Type B pancreatic cell (in vitro differentiated cells): ENCODE measurements around the gene EPHA6. TPM values are rescaled to one million over a fixed set of nuclear protein-coding genes. Genes with fewer than 3 reads are reported as not detected.
A peak's percentile ranks its signal among the peaks of the same experiment; 100 is the strongest.
"Not testable (repeated sequence)": the region's sequence is repeated elsewhere in the genome, so short reads cannot be mapped to it uniquely, and the experiment has no call there.

Experiments
- DNase-seq: peaks from one replicate; pipeline ENCODE4 v3.0.0; 2021; ENCODE audit warnings: mixed read lengths; ENCODE audit not compliant: unreplicated experiment; ENCODE audit errors: extremely low spot score
- H3K27ac Mint-ChIP-seq: 2 replicates; pipeline ENCODE4 v1.8.0; 2021; ENCODE audit warnings: mild to moderate bottlenecking, mixed read lengths
- H3K27me3 Mint-ChIP-seq: 2 replicates; pipeline ENCODE4 v1.8.0; 2021; ENCODE audit warnings: mixed read lengths
- H3K36me3 Mint-ChIP-seq: 2 replicates; pipeline ENCODE4 v1.8.0; 2021; ENCODE audit warnings: mixed read lengths
- H3K4me1 Mint-ChIP-seq: one replicate; pipeline ENCODE4 v1.8.0; 2021; ENCODE audit warnings: mixed read lengths; ENCODE audit not compliant: unreplicated experiment
- H3K4me3 Mint-ChIP-seq: 2 replicates; pipeline ENCODE4 v1.8.0; 2021; ENCODE audit warnings: mild to moderate bottlenecking, mixed read lengths
- H3K9me3 Mint-ChIP-seq: 2 replicates; pipeline ENCODE4 v1.8.0; 2021; ENCODE audit warnings: mixed read lengths
- total RNA-seq: library from RNA; stranded (reverse); gene quantifications from 2 replicates; pipeline ENCODE4 v1.2.1, GENCODE V29; 2021; ENCODE audit warnings: low replicate concordance
- TF ChIP-seq, protein P1 (sequence below): fragments of 200-600 bp; sonication (generic); conservative IDR thresholded peaks from 2 replicates; pipeline ENCODE4 v1.5.0; 2021; ENCODE audit warnings: antibody characterized with exemption, mild to moderate bottlenecking

EPHA6 gene
- total RNA-seq, 1 donor from 2014 or later, result 9.9 TPM

DNA sequence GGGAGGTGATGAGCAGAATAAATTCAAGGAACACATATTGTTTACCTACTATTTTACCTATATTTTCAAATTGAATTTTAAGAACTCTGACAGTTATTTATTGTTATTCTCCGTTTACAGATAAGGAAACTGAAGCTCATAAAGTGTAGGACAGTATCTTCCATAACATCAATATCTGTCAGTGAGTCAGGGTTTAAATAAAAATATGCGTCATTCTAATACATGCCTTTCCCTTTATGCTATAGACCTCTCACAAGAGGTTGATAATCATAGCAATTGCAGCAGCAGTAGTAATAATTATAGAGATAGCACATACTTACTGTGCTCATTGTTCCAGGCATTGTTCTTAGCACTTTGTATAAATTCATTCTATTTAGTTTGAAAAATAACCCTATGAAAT lies 101.1 kb downstream of the EPHA6 start:
- Mint-ChIP-seq H3K4me3 (no peak overlapping the region), H3K27me3 (no peaks in the 10 kb centered on the region), H3K36me3 (no peaks in the 10 kb centered on the region), H3K9me3 (no peaks in the 10 kb centered on the region), H3K4me1 (no peaks in the 10 kb centered on the region), H3K27ac (no peak overlapping the region)
- DNase-seq, result no peak
- TF ChIP-seq, protein P1, sequence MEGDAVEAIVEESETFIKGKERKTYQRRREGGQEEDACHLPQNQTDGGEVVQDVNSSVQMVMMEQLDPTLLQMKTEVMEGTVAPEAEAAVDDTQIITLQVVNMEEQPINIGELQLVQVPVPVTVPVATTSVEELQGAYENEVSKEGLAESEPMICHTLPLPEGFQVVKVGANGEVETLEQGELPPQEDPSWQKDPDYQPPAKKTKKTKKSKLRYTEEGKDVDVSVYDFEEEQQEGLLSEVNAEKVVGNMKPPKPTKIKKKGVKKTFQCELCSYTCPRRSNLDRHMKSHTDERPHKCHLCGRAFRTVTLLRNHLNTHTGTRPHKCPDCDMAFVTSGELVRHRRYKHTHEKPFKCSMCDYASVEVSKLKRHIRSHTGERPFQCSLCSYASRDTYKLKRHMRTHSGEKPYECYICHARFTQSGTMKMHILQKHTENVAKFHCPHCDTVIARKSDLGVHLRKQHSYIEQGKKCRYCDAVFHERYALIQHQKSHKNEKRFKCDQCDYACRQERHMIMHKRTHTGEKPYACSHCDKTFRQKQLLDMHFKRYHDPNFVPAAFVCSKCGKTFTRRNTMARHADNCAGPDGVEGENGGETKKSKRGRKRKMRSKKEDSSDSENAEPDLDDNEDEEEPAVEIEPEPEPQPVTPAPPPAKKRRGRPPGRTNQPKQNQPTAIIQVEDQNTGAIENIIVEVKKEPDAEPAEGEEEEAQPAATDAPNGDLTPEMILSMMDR, result no peak

GRCh38 chr3:96931119-96931862 lies 116.9 kb downstream of the EPHA6 start:
- no peaks in the 10 kb centered on the region for H3K4me1 Mint-ChIP-seq
- DNase-seq, result no peak
- H3K4me3 Mint-ChIP-seq, result no peak overlapping the region
- H3K9me3 Mint-ChIP-seq, result peaks cover 20% of the 10 kb centered on the region
- TF ChIP-seq, protein P1, result no peak
- H3K27me3 Mint-ChIP-seq, result no peaks in the 10 kb centered on the region
- H3K36me3 Mint-ChIP-seq, result peaks cover 18% of the 10 kb centered on the region
- no peak overlapping the region for H3K27ac Mint-ChIP-seq

- H3K4me1 Mint-ChIP-seq, DNase-seq, H3K27me3 Mint-ChIP-seq, H3K27ac Mint-ChIP-seq, H3K4me3 Mint-ChIP-seq, H3K9me3 Mint-ChIP-seq, H3K36me3 Mint-ChIP-seq: not testable (repeated sequence)
Observed at GRCh38 chr3:96942131-96942530, 127.7 kb downstream of the EPHA6 start.

- Mint-ChIP-seq H3K27ac (no peak overlapping the region), H3K9me3 (peaks cover 3% of the 10 kb centered on the region), H3K4me3 (no peak overlapping the region), H3K27me3 (no peaks in the 10 kb centered on the region), H3K4me1 (peaks cover 7% of the 10 kb centered on the region), H3K36me3 (no peaks in the 10 kb centered on the region)
- TF ChIP-seq, protein P1, result no peak
- DNase-seq, result no peak
Observed at GRCh38 chr3:96958856-96959255, 144.5 kb downstream of the EPHA6 start.

GRCh38 chr3:96959474-96959873 lies 145.1 kb downstream of the EPHA6 start:
- Mint-ChIP-seq H3K9me3 (peaks cover 3% of the 10 kb centered on the region), H3K36me3 (no peaks in the 10 kb centered on the region), H3K27me3 (no peaks in the 10 kb centered on the region), H3K4me3 (no peak overlapping the region), H3K4me1 (peaks cover 3% of the 10 kb centered on the region), H3K27ac (peak overlapping the region; percentile 57)
- no peak for DNase-seq
- TF ChIP-seq, protein P1, result no peak

DNA sequence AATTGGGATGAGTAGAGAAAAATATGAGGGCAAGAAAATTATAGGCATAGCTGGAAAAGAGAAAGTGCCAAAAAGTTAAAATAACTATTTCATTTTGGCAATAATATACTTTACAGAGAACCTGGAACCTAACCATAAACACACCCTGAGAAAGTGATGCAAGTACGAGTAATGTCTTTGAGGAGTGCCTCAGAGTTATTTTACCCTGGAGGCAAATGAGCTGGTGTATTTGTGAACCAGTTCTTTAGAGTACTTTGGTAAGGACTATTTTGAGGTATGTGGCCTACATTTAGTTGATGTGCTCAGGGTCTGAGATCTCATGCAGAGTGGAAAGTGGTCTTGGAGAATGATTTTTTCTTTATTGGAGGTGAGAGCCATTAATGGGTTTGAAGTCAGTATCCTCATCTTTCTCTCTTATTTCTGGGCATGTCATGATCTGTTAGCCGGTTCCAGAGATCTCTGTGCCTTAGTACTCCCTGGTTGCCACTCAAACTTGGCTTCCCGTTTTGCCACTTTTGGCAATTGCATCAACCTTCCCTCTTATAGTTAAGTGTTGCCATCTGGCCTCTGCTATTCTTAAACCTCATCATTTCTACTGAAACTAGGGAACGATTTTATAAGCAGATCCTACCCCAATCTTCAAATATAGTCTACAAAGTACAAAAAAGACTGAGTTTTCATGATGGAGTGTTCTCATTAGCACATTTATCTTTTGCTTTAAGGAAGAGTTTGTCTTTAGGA lies 145.7 kb downstream of the EPHA6 start:
- no peak for DNase-seq
- TF ChIP-seq, protein P1, result no peak
- Mint-ChIP-seq H3K4me1 (peaks cover 3% of the 10 kb centered on the region), H3K4me3 (no peak overlapping the region), H3K27ac (peak overlapping the region; percentile 57), H3K36me3 (no peaks in the 10 kb centered on the region), H3K9me3 (peaks cover 3% of the 10 kb centered on the region), H3K27me3 (no peaks in the 10 kb centered on the region)
